SK-N-SH treated with all-trans-retinoic acid at 6 μM for 48 hours (cell line): ENCODE measurements around the gene C2orf72.

Experiments used
- ATAC-seq: fragments of 200-7000 bp; cut with Tn5 transposase; 3 replicates; pipeline ENCODE4 v1.9.1; 2020; ENCODE audit warnings: mild to moderate bottlenecking, moderate library complexity
- ARNTL ChIP-seq: fragments of 450-650 bp; formaldehyde crosslinking; IDR thresholded peaks from 2 replicates; pipeline ENCODE4 v1.5.0; 2020; ENCODE audit warnings: low read depth, mild to moderate bottlenecking, moderate library complexity, borderline replicate concordance
- BACH2 ChIP-seq: fragments of 250-450 bp; sonication (Bioruptor Pico); IDR thresholded peaks from 2 replicates; pipeline ENCODE4 v1.9.0; 2021; ENCODE audit warnings: mild to moderate bottlenecking, borderline replicate concordance
- CREB5 ChIP-seq: fragments of 250-450 bp; sonication (Bioruptor Pico); IDR thresholded peaks from 2 replicates; pipeline ENCODE4 v1.5.1; 2020; ENCODE audit warnings: low read depth, mild to moderate bottlenecking, moderate library complexity
- CSDC2 ChIP-seq: fragments of 250-450 bp; sonication (Bioruptor Pico); IDR thresholded peaks from 2 replicates; pipeline ENCODE4 v1.5.0; 2020; ENCODE audit warnings: mild to moderate bottlenecking, moderate library complexity
- ESRRG ChIP-seq: fragments of 250-450 bp; sonication (Bioruptor Pico); IDR thresholded peaks from 2 replicates; pipeline ENCODE4 v1.6.1; 2021; ENCODE audit warnings: mild to moderate bottlenecking
- GLIS3 ChIP-seq: fragments of 250-450 bp; sonication (Bioruptor Pico); IDR thresholded peaks from 2 replicates; pipeline ENCODE4 v1.5.0; 2020; ENCODE audit warnings: mild to moderate bottlenecking, moderate library complexity
- ISL1 ChIP-seq: fragments of 250-450 bp; sonication (Bioruptor Pico); IDR thresholded peaks from 2 replicates; pipeline ENCODE4 v2.1.2; 2022; ENCODE audit warnings: mild to moderate bottlenecking, moderate library complexity
- OSR1 ChIP-seq: fragments of 250-450 bp; sonication (Bioruptor Pico); IDR thresholded peaks from 2 replicates; pipeline ENCODE4 v1.8.0; 2022; ENCODE audit warnings: moderate library complexity, mild to moderate bottlenecking, inconsistent platforms
- PATZ1 ChIP-seq: fragments of 250-450 bp; sonication (Bioruptor Pico); IDR thresholded peaks from 2 replicates; pipeline ENCODE4 v1.8.0; 2020; ENCODE audit warnings: mild to moderate bottlenecking, moderate library complexity, borderline replicate concordance
- PPARA ChIP-seq: fragments of 250-450 bp; sonication (Bioruptor Pico); IDR thresholded peaks from 2 replicates; pipeline ENCODE4 v1.5.0; 2020; ENCODE audit warnings: mild to moderate bottlenecking, borderline replicate concordance
- RARB ChIP-seq: fragments of 250-450 bp; sonication (Bioruptor Pico); IDR thresholded peaks from 2 replicates; pipeline ENCODE4 v1.8.0; 2021; ENCODE audit warnings: mild to moderate bottlenecking, moderate library complexity
- SNAI2 ChIP-seq: fragments of 250-450 bp; sonication (Bioruptor Pico); IDR thresholded peaks from 2 replicates; pipeline ENCODE4 v1.5.0; 2020; ENCODE audit warnings: mild to moderate bottlenecking, moderate library complexity
- TCF4 ChIP-seq: fragments of 250-450 bp; sonication (Bioruptor Pico); IDR thresholded peaks from 2 replicates; pipeline ENCODE4 v1.8.0; 2021; ENCODE audit warnings: mild to moderate bottlenecking, moderate library complexity, borderline replicate concordance
- TOX ChIP-seq: fragments of 250-450 bp; sonication (Bioruptor Pico); IDR thresholded peaks from 2 replicates; pipeline ENCODE4 v1.8.0; 2021; ENCODE audit warnings: mild to moderate bottlenecking, moderate library complexity, borderline replicate concordance
- TSHZ2 ChIP-seq: fragments of 250-450 bp; sonication (Bioruptor Pico); IDR thresholded peaks from 2 replicates; pipeline ENCODE4 v1.5.0; 2020; ENCODE audit warnings: mild to moderate bottlenecking, moderate library complexity
- ZC3H10 ChIP-seq: fragments of 250-450 bp; sonication (Bioruptor Pico); IDR thresholded peaks from 2 replicates; pipeline ENCODE4 v1.5.1; 2021; ENCODE audit warnings: mild to moderate bottlenecking, moderate library complexity
- ZFP3 ChIP-seq: fragments of 250-450 bp; sonication (Bioruptor Pico); IDR thresholded peaks from 2 replicates; pipeline ENCODE4 v1.5.0; 2020; ENCODE audit warnings: mild to moderate bottlenecking, moderate library complexity
- ZFP30 ChIP-seq: fragments of 450-650 bp; formaldehyde crosslinking; IDR thresholded peaks from 2 replicates; pipeline ENCODE4 v1.5.0; 2022; ENCODE audit warnings: mild to moderate bottlenecking, moderate library complexity
- ZNF565 ChIP-seq: fragments of 450-650 bp; formaldehyde crosslinking; conservative IDR thresholded peaks from 2 replicates; pipeline ENCODE4 v1.5.0; 2020; ENCODE audit warnings: low read depth, mild to moderate bottlenecking, moderate library complexity
- ZNF70 ChIP-seq: fragments of 450-650 bp; formaldehyde crosslinking; IDR thresholded peaks from 2 replicates; pipeline ENCODE4 v1.5.0; 2020; ENCODE audit warnings: mild to moderate bottlenecking, moderate library complexity
- ZNF8 ChIP-seq: fragments of 450-650 bp; formaldehyde crosslinking; IDR thresholded peaks from 2 replicates; pipeline ENCODE4 v1.5.0; 2020; ENCODE audit warnings: mild to moderate bottlenecking, moderate library complexity

Gene C2orf72

GRCh38 chr2:231013820-231014219 lies 23.5 kb upstream of the C2orf72 start (continued):
- TF ChIP-seq CREB5 (no peak), ZNF8 (no peak)

GRCh38 chr2:231015478-231015877 lies 21.8 kb upstream of the C2orf72 start:
- TF ChIP-seq TSHZ2 (CRISPR knock-in tag) (no peak), ESRRG (CRISPR knock-in tag) (no peak), OSR1 (CRISPR knock-in tag) (no peak), ZC3H10 (CRISPR knock-in tag) (no peak), PPARA (CRISPR knock-in tag) (no peak), CSDC2 (no peak), ZNF565 (CRISPR knock-in tag) (no peak), ZNF70 (CRISPR knock-in tag) (no peak), RARB (CRISPR knock-in tag) (no peak), ZNF8 (no peak), ZFP3 (CRISPR knock-in tag) (no peak), PATZ1 (CRISPR knock-in tag) (no peak), ZFP30 (CRISPR knock-in tag) (no peak), GLIS3 (CRISPR knock-in tag) (no peak), TCF4 (CRISPR knock-in tag) (no peak), SNAI2 (CRISPR knock-in tag) (no peak), CREB5 (no peak)
- ATAC-seq: no peak

- no peak for ATAC-seq
- no peak for TF ChIP-seq ISL1
- TF ChIP-seq PATZ1 (CRISPR knock-in tag): no peak
- TF ChIP-seq ZFP30 (CRISPR knock-in tag): no peak
- TF ChIP-seq BACH2 (CRISPR knock-in tag): no peak
- TF ChIP-seq TOX (CRISPR knock-in tag): no peak
- TF ChIP-seq ARNTL (CRISPR knock-in tag): no peak
These were observed 21.4 kb upstream of the C2orf72 start for GRCh38 chr2:231015926-231016325.
